GM18499 (cell line): ENCODE results near the gene ZNF385D.
"Not testable (repeated sequence)": the region's sequence is repeated elsewhere in the genome, so short reads cannot be mapped to it uniquely, and the experiment has no call there.

Experiments
- ATAC-seq: cut with Tn5 transposase; IDR thresholded peaks from one replicate; pipeline ENCODE4 v1.9.1; 2021; ENCODE audit warnings: moderate number of reproducible peaks; ENCODE audit not compliant: insufficient read depth, unreplicated experiment

The ZNF385D gene

GRCh38 chr3:21528291-21528995 is 222.6 kb downstream of the ZNF385D start:
- no peak for ATAC-seq

GRCh38 chr3:21526461-21526860 is 224.5 kb downstream of the ZNF385D start:
- ATAC-seq, result no peak

GRCh38 chr3:21524133-21524532 is 226.9 kb downstream of the ZNF385D start:
- no peak for ATAC-seq

GRCh38 chr3:21520106-21520963 is 230.7 kb downstream of the ZNF385D start:
- ATAC-seq, result no peak

- ATAC-seq, result no peak
Measured at GRCh38 chr3:21517184-21517583, 233.8 kb downstream of the ZNF385D start.

- ATAC-seq, result no peak
Measured at GRCh38 chr3:21515417-21515816, 235.6 kb downstream of the ZNF385D start.

GRCh38 chr3:21509731-21510470 is 241.1 kb downstream of the ZNF385D start:
- ATAC-seq, result no peak

GRCh38 chr3:21508246-21508645 is 242.8 kb downstream of the ZNF385D start:
- no peak for ATAC-seq

GRCh38 chr3:21505711-21506460 is 245.1 kb downstream of the ZNF385D start:
- ATAC-seq, result no peak

GRCh38 chr3:21502656-21503055 is 248.4 kb downstream of the ZNF385D start:
- ATAC-seq, result no peak

- ATAC-seq, result no peak
Measured at GRCh38 chr3:21500834-21501233, 250.2 kb downstream of the ZNF385D start.

GRCh38 chr3:21490671-21491070 is 260.3 kb downstream of the ZNF385D start:
- ATAC-seq, result not testable (repeated sequence)

- no peak for ATAC-seq
Measured at GRCh38 chr3:21487520-21487919, 263.5 kb downstream of the ZNF385D start.

GRCh38 chr3:21486024-21486935 is 264.7 kb downstream of the ZNF385D start:
- not testable (repeated sequence) for ATAC-seq

- no peak for ATAC-seq
Measured at GRCh38 chr3:21484828-21485144, 266.2 kb downstream of the ZNF385D start.

- ATAC-seq, result no peak
Measured at GRCh38 chr3:21484057-21484827, 266.8 kb downstream of the ZNF385D start.

GRCh38 chr3:21481991-21482390 is 269.0 kb downstream of the ZNF385D start:
- ATAC-seq, result no peak

GRCh38 chr3:21477541-21478288 is 273.3 kb downstream of the ZNF385D start:
- no peak for ATAC-seq
